Myocyte (in vitro differentiated cells): ENCODE data around the gene SLC22A23. TPM values are rescaled to one million over a fixed set of nuclear protein-coding genes. Genes with fewer than 3 reads are reported as not detected.
A peak's percentile ranks its signal among the peaks of the same experiment; 100 is the strongest.

Experiments
- DNase-seq: peaks from one replicate; pipeline ENCODE4 v3.0.0-alpha.2; 2012; ENCODE audit warnings: low read depth
- total RNA-seq: library from RNA; depleted of rRNA; stranded (reverse); fragments of >200 nt; gene quantifications from 2 replicates; pipeline ENCODE4 v1.2.3, GENCODE V29; 2014

The SLC22A23 gene
- total RNA-seq, 1 donor from 2014 or later, result 1.9 TPM

DNA sequence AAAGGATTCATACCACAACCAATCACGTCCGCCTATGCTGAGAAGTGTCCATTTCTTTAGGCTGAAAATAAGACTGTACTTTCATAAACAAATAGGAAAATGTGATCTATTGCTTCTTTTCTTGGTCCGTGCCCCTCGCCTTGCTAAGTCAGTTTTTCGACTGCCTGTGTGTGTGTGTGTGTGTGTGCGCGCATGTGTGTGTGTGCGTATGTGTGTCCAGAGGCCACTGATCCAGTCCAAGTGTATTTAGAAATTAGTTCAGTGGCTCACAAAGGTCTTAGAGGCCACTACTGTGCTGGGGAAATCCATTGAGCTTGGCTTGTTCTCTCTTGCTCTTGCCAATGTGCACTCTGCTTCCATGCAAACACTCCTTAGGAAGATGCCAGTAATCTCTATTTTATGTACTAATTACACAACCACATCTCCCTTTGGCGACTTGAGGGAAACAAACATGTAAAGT lies 50.5 kb downstream of the SLC22A23 start:
- no peak for DNase-seq

DNA sequence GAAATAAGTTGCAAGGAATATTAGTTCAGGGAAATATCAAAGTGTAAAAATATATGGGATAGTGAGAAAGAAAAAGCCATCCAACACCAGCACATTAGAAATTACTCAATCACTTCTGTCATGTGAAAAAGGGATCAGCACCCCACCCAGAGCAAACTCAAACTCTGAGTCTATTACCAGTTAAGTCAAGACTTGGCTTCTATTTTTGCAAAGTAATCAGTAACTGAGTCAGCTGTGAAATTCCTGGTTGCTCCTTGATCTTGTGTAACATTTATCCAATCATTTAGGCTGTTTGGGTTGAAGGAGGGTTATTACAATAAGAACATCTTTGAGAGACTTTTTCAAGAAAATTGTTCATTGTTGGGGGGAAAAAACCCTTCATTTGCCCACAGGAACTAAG lies 51.2 kb downstream of the SLC22A23 start:
- peak; percentile 35 for DNase-seq

DNA sequence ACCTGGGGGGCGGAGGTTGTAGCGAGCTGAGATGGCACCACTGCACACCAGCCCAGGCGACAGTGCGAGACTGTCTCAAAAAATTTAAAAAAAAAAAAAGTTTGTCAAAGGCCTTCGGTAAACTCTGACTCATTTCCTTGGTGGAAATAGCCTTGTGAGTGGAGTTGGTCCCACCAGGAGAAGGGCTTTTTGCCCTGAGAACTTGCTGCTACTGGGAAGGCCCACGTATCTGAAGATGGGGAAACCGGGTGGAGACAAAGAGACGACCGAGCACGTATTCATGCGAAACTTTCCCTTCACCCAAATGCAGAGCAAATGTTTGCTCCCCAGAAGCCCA lies 51.7 kb downstream of the SLC22A23 start:
- DNase-seq, result no peak

DNA sequence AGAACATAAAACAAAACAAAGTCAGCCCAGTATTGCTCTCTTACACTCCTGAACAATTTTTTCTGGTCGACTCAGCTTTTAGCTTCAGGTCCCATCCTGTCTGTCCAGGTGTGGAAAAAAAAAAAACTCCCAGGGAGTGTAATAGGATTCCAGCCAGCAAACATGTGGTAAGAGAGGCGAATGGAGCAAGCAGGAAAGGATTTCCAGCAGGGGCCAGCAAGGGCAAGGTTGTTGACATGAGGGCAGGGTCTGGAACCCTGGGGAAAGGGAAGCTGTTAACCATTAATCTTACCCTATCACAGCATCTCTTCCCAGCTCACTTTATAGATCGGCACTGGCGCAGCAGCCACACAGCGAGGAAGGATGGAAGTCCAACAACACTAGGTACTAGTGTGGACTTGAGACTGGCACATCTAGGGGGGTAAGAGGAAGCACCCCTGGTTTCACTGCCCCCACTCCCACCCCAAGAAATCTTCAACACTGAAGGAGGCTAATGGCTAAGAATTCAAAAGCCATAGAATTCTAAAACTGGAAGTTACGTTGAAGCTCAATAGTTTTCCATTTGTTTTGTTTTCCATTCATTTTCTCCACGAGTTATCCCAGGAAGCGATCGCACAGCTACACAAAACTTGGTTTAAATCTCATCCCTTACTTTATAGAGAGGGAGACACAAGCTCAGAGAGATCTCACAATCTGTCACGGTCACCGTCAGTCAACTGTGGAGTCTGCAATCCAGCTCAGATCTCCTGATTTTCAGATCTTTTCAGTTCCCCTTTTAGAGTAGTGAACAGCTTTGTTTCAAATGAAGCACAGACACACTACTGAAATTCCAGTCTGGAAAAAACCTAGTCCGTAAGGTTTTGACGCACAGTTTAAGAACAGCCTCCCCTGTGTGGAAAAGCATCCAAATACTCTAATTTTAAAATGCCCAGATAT lies 53.3 kb downstream of the SLC22A23 start:
- no peak for DNase-seq

DNA sequence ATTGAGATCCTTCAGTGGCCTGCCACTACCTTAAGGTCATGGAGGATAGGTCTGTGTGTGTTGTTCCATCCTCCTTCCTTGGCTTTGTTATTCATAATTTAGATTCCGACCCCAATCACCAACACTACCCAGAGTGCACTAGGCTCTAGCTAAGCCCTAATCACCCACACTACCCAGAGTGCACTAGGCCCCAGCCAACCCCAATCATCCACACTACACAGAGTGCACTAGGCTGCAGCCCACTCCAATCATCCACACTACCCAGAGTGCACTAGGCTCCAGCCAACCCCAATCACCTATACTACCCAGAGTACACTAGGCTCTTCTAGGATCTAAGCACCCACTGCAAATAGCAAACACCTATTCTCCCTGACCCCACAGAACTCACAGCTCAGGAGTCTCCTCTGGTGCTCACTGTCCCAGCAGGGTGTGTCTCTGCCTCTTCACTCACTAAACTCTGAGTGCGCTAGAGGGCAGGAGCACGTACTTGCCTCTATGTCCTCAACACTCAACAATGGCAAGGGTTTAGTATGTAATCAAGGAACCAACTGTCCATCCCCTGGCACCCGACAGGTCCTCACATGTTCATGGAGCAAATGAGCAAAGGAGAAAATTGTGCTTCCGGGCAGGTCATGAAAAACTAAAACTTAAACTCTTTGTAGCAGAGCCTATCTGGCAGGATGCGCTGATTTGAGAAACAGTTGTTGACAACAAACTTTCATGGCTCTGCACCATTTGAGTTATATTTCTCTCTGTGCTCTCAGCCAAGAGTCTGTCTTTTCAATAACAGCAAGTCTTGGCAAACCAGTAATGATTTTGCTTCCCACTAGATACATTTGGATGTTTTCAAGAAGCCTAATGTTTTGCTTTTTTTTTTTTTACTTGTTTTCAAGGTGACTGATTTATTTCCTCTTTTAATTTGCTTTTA lies 54.3 kb downstream of the SLC22A23 start:
- DNase-seq, result no peak

DNA sequence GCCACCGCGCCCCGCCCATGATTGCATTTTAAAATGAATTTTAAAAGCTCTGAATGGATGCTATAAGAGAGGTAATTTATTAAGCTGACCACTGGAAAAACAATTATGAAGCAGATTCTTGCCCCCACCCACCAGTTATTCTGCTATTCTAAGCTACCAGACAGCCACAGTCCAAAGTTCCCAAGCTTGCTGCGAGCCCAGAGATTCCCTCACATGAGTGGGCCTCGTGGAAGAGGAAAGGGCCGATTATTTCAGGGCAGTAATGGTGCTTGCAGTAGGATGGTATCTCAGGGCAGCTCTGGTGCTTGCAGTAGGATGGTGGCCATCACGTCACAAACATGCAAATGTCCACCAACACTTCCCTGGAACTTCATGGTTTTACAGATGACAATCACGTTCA lies 56.7 kb downstream of the SLC22A23 start:
- no peak for DNase-seq

DNA sequence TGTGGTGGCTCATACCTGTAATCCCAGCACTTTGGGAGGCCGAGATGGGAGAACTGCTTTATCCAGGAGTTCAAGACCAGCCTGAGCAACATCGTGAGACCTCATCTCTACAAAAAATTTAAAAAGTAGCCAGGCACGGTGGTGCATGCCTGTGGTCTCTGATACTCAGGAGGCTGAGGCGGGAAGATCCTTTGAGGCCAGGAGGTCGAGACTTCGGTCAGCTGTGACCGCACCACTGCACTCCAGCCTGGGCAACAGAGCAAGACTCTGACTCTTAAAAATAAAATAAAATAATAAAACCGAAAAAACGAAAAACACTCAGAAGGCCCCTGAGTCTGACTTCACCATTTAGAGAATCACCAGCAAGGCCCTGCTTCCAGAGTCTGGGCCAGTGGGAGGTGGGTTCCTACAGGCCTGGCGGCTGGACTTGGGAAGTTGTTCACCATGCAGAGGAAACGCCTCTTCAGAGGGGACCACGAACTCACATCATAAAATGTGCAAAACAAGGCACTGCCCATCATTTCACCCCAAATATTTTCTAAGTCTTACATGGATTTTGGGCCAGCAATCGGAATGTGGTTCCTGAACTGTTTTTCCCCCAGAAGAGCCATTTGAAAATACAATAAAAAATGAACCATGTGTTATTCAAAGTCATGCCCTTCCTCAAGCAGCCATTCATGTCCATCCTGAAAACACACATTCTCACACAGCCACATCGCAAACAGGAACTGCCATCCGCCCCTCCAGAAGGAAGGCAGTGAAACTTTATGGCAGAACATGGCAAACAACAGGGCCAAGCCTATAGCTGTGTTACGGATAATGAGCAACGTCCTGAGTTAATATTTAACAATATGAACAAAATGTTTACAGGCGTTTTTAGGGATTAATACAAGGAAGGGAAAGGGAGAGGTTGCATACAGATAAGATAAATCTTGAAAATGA lies 57.8 kb downstream of the SLC22A23 start:
- DNase-seq, result no peak

DNA sequence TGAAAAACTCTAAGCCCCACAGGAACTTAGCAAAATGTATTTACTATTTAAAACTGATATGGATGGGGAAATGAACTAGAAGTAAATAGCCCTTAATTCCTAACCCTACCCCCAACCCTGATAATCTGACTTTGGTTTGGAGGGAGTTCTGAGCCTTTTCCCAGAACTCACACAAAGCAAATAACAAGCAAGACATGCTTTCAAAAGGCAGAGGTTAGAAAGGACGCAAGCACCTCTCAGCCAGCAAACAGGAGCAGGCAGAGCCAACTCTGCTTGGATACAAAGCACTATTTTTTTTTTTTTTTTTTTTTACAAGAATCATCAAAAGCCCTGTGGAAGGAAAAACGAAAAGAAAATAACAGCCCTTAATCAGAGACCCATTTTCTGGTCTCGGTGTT lies 58.7 kb downstream of the SLC22A23 start:
- no peak for DNase-seq

DNA sequence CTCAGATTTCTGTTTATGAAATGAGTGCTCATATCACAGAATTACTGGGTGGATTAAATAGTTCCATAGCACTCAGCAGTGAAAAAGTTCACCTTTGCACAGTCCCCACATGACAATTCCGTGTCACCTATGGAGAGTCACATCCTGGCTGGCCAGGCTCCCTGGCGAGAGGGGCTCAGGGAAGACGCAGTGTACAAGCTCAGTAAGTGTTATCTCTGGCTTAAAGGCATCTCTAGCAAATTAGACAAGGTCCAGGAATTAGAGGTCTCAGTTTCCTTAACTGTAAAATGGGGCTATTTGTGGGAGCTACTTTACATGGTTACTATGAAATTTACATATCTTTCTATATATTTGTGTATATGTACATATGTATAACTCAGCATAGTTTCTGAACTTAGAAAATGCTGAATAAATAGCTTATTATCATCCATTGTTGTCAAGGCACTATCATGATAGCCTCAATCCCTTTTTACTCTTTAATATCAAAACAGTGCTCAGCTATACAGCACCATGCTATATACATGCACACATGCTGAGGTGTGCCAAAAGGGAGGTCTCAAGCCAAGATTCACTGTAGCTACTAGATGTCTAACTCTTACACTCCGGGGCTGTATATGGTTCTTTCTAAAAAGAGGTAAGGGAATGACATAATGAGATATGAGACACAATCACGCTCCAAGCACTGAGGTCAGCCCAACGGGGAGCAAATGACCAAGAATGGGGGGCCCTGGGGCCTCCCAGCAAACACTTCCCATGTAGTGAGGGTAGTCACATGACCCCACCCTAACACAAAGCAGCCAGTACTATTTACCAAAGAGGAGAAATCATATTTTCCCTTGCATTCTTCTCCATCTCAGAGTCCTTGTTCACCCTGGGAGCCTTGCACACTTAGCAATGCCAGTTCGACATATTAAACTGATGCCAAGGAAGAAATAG lies 59.4 kb downstream of the SLC22A23 start:
- no peak for DNase-seq

DNA sequence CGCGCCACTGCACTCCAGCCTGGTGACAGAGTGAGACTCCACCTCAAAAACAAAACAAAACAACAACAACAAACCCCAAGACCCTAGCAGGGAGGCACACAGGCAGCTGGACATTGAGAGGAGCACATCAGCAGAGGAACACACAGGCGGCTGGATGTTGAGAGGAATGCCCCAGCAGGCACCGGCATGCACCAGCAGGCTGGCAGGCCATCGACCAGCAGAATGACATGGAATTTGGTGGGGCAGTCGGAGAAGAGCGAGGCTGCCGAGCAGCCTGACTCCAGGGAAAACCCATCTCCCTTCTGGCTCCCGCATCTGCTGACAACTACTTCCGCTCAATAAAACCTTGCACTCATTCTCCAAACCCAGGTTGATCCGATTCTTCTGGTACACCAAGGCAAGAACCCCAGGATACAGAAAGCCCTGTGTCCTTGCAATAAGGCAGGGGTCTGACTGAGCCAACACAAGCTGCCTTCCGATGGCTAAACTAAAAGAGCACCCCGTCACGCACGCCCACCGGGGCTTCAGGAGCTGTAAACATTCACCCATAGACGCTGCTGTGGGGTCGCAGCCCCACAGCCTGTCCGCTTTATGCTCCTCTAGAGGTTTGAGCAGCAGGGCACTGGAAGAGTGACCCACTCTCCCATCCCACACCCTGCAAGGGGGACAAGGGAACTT lies 60.2 kb downstream of the SLC22A23 start:
- DNase-seq, result no peak

DNA sequence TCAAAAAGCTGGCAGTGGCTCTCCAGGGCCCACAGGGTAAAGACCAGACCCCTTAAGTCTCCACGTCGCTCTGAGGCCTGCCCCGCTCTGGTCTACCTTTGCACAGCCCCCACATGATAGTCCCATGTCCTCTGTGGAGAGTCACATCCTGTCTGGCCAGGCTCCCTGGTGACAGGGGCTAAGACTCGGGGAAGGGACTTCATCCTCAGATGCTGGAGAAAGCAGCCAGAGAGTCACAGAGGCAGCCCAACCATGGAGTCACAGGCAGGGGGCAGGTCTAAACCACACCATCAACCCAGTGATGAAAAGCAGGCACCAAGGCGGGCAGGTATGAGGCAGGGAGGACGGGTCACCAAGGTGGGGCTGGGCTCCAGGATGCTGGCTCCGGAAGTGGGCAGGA lies 62.2 kb downstream of the SLC22A23 start:
- no peak for DNase-seq

DNA sequence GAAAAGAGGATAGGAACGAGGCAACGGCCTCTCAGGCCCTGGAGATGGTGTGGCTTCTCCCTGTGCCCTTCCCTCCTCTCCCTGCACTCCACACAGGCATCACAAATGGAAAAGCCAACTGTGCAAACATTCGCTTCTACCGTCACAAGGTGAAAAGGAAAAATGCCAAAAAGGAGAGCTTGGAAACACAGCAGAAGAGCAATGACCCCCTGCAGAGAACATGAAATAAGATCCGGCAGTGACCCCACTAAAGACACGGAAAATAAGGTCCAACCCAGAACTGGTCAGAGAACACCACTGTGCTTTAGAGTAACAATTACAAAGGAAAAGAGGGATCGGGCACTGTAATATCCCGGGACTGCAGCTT lies 63.0 kb downstream of the SLC22A23 start:
- DNase-seq, result no peak

DNA sequence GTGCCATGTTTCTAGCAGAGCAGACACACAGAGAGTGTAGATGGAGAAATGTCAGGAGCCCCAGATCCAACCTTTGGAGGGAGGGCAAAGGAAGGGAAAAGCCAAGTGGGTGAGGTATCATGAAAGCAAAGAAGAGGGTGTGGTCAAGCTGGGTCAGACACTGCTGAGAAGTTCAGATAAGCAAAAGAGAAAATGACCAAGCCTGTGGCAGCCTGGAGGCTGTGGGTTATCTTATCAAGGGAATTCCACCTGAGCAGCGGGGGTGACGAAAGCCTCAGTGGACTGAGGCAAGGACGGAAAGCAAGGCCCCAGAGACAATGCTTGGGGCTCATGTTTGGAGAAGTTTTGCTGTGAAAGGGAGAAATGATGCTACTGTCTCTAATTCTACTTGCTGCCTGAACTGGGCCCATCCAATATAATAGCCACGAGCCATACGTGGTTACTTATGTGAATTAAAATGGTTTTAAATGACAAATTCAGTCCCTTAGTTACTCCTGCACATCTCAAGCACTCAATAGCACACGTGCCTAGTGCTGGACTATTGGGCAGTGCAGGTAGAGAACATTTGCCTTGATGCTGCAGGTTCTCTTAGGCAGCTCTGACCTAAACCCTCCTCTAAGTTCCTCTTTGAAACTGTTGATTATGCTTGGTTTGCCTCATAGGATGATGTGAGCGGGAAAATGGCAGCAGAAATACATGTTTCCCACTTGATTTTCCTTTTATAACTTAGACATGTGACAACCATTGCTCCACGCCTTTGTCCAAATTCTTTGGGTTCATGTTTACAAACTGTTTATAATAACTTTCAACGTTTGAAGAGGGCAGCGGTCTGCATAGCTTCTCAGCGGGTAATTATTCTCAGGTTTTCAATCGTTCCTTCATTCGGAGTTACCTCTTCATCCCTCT lies 63.7 kb downstream of the SLC22A23 start:
- no peak for DNase-seq

DNA sequence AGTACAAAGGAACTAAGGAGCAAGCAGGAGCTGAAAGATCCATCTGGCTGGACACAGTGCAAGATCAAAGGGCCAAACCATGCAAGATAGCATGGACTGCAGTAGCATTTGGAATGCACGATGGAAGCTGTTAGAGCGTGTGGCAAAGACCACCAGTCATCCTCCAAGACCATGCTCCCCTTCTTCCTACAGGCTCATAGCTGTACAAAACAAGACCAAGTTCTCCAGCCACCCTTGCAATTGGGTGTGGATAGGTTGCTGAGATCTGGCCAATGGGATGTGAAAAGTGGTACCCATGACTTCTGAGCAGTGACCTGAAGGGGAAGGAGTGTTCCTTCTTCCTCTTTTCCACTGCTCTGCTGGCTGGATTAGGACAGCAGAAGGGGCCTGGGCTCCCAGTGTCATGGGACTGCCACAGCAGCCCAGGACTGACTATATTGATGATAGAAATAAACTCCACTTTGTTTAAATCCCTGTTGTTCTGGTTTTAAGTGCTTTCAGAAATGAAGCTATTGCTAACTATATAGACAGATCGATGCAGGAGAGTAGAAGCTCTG lies 64.9 kb downstream of the SLC22A23 start:
- no peak for DNase-seq

DNA sequence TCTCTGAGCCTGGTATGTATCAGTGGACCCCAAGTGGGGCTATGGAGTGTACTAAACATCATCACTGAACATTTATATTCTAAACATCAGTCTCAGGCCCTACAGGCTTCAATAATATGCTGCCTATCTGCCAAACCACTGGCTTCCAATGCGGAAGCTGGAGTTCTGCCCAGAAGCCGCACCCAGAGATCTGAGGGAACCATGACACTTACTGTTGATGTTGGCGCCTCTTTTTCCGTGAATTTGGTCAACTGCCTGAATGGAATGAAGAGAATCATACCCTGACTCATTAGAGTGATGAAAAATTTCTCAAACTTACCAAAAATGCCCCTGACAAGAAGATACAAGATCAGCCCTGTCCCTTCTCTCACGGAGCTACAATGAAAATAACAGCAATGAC lies 66.2 kb downstream of the SLC22A23 start:
- peak; percentile 92 for DNase-seq

DNA sequence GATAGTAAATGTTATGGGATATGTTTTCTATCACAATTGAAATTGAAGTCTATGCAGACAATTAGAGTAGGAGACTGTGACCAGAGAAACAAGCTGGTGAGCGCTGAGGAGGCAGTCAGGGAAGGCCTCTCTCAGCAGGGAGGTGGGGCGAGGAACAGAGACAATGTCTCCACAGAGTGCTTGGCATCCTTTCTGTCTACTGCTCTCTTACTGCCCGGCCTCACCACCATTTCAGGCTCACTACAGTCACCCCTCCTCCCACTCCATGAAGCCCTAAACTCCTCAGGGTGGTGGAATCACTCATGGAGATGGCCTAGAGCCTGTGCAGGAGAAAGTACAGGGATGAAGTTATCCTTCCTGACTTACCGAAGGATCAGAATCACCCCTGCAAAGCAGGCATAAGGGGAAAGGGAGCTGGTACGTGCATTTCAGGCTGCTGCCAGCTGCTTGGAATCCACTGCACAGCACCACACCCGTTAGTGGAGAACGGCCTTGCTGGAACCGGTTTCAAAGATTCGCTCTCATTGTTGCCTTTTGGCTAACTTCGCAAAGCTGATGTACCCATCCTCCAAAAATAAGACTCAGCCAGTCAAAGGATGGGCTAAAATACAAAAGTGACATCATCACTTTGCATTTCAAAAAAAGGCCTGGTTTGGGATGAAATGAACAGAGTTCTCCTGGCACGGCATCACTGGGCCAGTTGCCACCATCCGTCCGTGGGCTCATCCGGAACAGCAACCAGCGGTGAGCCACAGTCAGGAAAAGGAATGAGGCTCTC lies 67.3 kb downstream of the SLC22A23 start:
- DNase-seq, result peak; percentile 90

DNA sequence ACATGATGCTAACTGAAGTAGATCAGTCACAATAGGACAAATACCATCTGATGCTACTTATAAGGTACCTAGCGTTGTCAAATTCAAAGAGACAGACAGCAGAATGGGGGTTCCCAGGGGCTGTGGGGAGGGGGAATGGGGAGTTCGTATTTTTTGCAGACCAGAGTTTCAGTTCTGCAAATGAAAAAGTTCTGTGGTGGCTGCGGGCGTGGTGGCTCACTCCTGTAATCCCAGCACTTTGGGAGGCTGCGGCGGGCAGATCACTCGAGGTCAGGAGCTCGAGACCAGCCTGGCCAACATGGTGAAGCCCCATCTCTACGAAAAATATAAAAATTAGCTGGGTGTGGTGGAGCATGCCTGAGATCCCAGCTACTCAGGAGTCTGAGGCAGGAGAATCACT lies 68.1 kb downstream of the SLC22A23 start:
- no peak for DNase-seq
